Right atrium auricular region (tissue), 2 donors: ENCODE results near the gene TRAM2. TPM values are rescaled to one million over a fixed set of nuclear protein-coding genes. Genes with fewer than 3 reads are reported as not detected.

Experiments
- DNase-seq: peaks from one replicate; pipeline ENCODE4 v3.0.0-alpha.2; 2019; ENCODE audit warnings: low spot score
- H3K27ac ChIP-seq, 2 donors: fragments of 200-600 bp; sonication (generic); 1 replicate in 1 of 2; 2 replicates in 1 of 2; pipeline ENCODE4 v1.5.1; 2016 to 2019
- H3K27me3 ChIP-seq, 2 donors: fragments of 200-600 bp; sonication (generic); one replicate each; pipeline versions ENCODE4 v1.5.1 to v1.6.0; 2017 to 2019
- H3K36me3 ChIP-seq: fragments of 200-600 bp; sonication (generic); one replicate; pipeline ENCODE4 v1.5.1; 2016
- H3K4me1 ChIP-seq, 2 donors: fragments of 200-600 bp; sonication (generic); one replicate each; pipeline versions ENCODE4 v1.5.1 to v1.6.0; 2017 to 2019
- H3K4me3 ChIP-seq, 2 donors: fragments of 200-600 bp; sonication (generic); 1 replicate in 1 of 2; 2 replicates in 1 of 2; pipeline ENCODE4 v1.5.1; 2017 to 2019; ENCODE audit warnings: mild to moderate bottlenecking in 1 of 2, moderate library complexity in 1 of 2
- H3K9me3 ChIP-seq, 2 donors: fragments of 200-600 bp; sonication (generic); one replicate each; pipeline ENCODE4 v1.5.1; 2019
- CTCF ChIP-seq, 2 donors: fragments of 200-600 bp; sonication (generic); IDR thresholded peaks; one replicate each; pipeline ENCODE4 v1.5.1; 2019; ENCODE audit warnings: antibody characterized with exemption in 2 of 2
- total RNA-seq, 2 donors: library from RNA; depleted of rRNA; stranded (reverse); fragments of >200 nt; gene quantifications; one replicate each; pipeline ENCODE4 v1.1.0, GENCODE V29; 2016

The TRAM2 gene
- total RNA-seq, 2 donors from 2014 or later, result 10.3 to 15.9 TPM

GRCh38 chr6:52558266-52559000 is 18.4 kb downstream of the TRAM2 start:
- no peak overlapping the region for H3K4me3 ChIP-seq
- H3K9me3 ChIP-seq, result no peaks in the 10 kb centered on the region
- H3K4me1 ChIP-seq, result peaks cover 0 to 65% of the 10 kb centered on the region in 2 donors
- peak overlapping the region; percentile 31 to 36 for H3K27ac ChIP-seq
- H3K36me3 ChIP-seq, result no peaks in the 10 kb centered on the region
- DNase-seq, result no peak
- TF ChIP-seq CTCF (IDR thresholded peaks at IDR 0.05), result no peak
- no peaks in the 10 kb centered on the region for H3K27me3 ChIP-seq

GRCh38 chr6:52557389-52558265 is 19.2 kb downstream of the TRAM2 start:
- peak overlapping the region; percentile 31 to 36 for H3K27ac ChIP-seq
- TF ChIP-seq CTCF (IDR thresholded peaks at IDR 0.05), result no peak
- no peaks in the 10 kb centered on the region for H3K27me3 ChIP-seq
- DNase-seq, result no peak
- peaks cover 0 to 65% of the 10 kb centered on the region in 2 donors for H3K4me1 ChIP-seq
- H3K36me3 ChIP-seq, result no peaks in the 10 kb centered on the region
- H3K9me3 ChIP-seq, result no peaks in the 10 kb centered on the region
- H3K4me3 ChIP-seq, result no peak overlapping the region

GRCh38 chr6:52555518-52556233 is 21.2 kb downstream of the TRAM2 start:
- no peak for TF ChIP-seq CTCF (IDR thresholded peaks at IDR 0.05)
- DNase-seq, result no peak
- H3K36me3 ChIP-seq, result no peaks in the 10 kb centered on the region
- no peak overlapping the region for H3K4me3 ChIP-seq
- peaks cover 0 to 74% of the 10 kb centered on the region in 2 donors for H3K4me1 ChIP-seq
- H3K27ac ChIP-seq, result peak overlapping the region in 1 of 2 donors; percentile 6
- no peaks in the 10 kb centered on the region for H3K9me3 ChIP-seq
- H3K27me3 ChIP-seq, result no peaks in the 10 kb centered on the region

GRCh38 chr6:52554684-52555280 is 22.1 kb downstream of the TRAM2 start:
- Histone ChIP-seq H3K9me3 (no peaks in the 10 kb centered on the region), H3K27ac (no peak overlapping the region), H3K4me1 (peaks cover 0 to 74% of the 10 kb centered on the region in 2 donors), H3K27me3 (no peaks in the 10 kb centered on the region), H3K36me3 (no peaks in the 10 kb centered on the region), H3K4me3 (no peak overlapping the region)
- DNase-seq, result no peak
- TF ChIP-seq CTCF (IDR thresholded peaks at IDR 0.05), result no peak

GRCh38 chr6:52553719-52554118 is 23.1 kb downstream of the TRAM2 start:
- Histone ChIP-seq H3K27me3 (no peaks in the 10 kb centered on the region), H3K4me1 (peaks cover 0 to 74% of the 10 kb centered on the region in 2 donors), H3K4me3 (no peak overlapping the region), H3K36me3 (no peaks in the 10 kb centered on the region), H3K9me3 (no peaks in the 10 kb centered on the region), H3K27ac (no peak overlapping the region)
- no peak for DNase-seq
- TF ChIP-seq CTCF (IDR thresholded peaks at IDR 0.05), result no peak
